HepG2 (cell line): Measurements from ENCODE around the gene LBX2. TPM values are rescaled to one million over a fixed set of nuclear protein-coding genes. Genes with fewer than 3 reads are reported as not detected.

Experiments
- AHDC1 ChIP-seq: sonication (generic); formaldehyde crosslinking; IDR thresholded peaks from 2 replicates; pipeline ENCODE4 v1.5.1; 2020; ENCODE audit warnings: mild to moderate bottlenecking, missing genetic modification reagents, borderline replicate concordance
- GRHL1 ChIP-seq: sonication (generic); formaldehyde crosslinking; conservative IDR thresholded peaks from 2 replicates; pipeline ENCODE4 v1.8.0; 2022; ENCODE audit warnings: missing genetic modification reagents
- HNF4A ChIP-seq: sonication (generic); formaldehyde crosslinking; IDR thresholded peaks from 2 replicates; pipeline ENCODE4 v1.4.0; 2020; ENCODE audit warnings: missing genetic modification reagents
- MAFF ChIP-seq: IDR thresholded peaks from 2 replicates; pipeline ENCODE4 v1.6.1; 2011; ENCODE audit warnings: low read depth, low read length, improper control_type of control experiment
- MEF2D ChIP-seq: sonication (generic); formaldehyde crosslinking; IDR thresholded peaks from 2 replicates; pipeline ENCODE4 v1.5.1; 2020; ENCODE audit warnings: mild to moderate bottlenecking, missing genetic modification reagents
- MLX ChIP-seq: IDR thresholded peaks from 2 replicates; pipeline ENCODE4 v1.6.1; 2016
- PHF20 ChIP-seq: sonication (generic); formaldehyde crosslinking; IDR thresholded peaks from 2 replicates; pipeline ENCODE4 v1.5.0; 2020; ENCODE audit warnings: mild to moderate bottlenecking, missing genetic modification reagents
- RFX3 ChIP-seq: IDR thresholded peaks from 2 replicates; pipeline ENCODE4 v1.6.1; 2016; ENCODE audit warnings: missing biosample characterization, missing genetic modification reagents
- ZBED4 ChIP-seq: sonication (generic); formaldehyde crosslinking; IDR thresholded peaks from 2 replicates; pipeline ENCODE4 v1.4.0; 2020; ENCODE audit warnings: missing genetic modification reagents, borderline replicate concordance
- ZFY ChIP-seq: sonication (generic); formaldehyde crosslinking; IDR thresholded peaks from 2 replicates; pipeline ENCODE4 v1.4.0; 2020; ENCODE audit warnings: missing genetic modification reagents
- ZNF724P ChIP-seq: sonication (generic); formaldehyde crosslinking; IDR thresholded peaks from 2 replicates; pipeline ENCODE4 v1.8.0; 2022; ENCODE audit warnings: missing genetic modification reagents, borderline replicate concordance
- polyA plus RNA-seq, 8 experiments: library from polyadenylated mRNA; depleted of rRNA in 3 of 8; stranded (reverse) in 7 of 8; unstranded in 1 of 8; fragments of >200 nt; fragmentation: Illumina TruSeq in 4 of 8; extraction: Trizol in 4 of 8; gene quantifications; 2 replicates each; pipeline versions ENCODE4 v1.2.1 to v1.2.3, GENCODE V29; 2011 to 2016; ENCODE audit warnings: low read depth in 4 of 8, missing spikeins in 1 of 8, mixed read lengths in 1 of 8; ENCODE audit not compliant: insufficient read depth in 1 of 8
- total RNA-seq, 5 experiments: library from RNA; depleted of rRNA; stranded (reverse); fragments of >200 nt; fragmentation: Illumina TruSeq; extraction: Trizol; gene quantifications; 2 replicates each; pipeline ENCODE4 v1.2.3, GENCODE V29; 2016; ENCODE audit warnings: low read depth in 1 of 5

LBX2 gene
- total and polyA plus RNA-seq, 2 of the 13 experiments (the other 11 are each of a cell fraction or from before 2014, with no cell fraction given), result 6.4 to 8.1 TPM

- TF ChIP-seq ZFY (CRISPR knock-in tag) (peak; percentile 48; the same call in 1 of the 2 replicates), AHDC1 (CRISPR knock-in tag) (no peak; the same call in 1 of the 2 replicates), ZBED4 (peak; percentile 50; the same call in 1 of the 2 replicates), HNF4A (CRISPR knock-in tag) (peak; percentile 87), PHF20 (CRISPR knock-in tag) (0 out of 2 replicates have a peak, but pooled peaks have one; percentile 22), RFX3 (no peak), MLX (CRISPR knock-in tag) (peak; percentile 84; the same call in 1 of the 2 replicates), GRHL1 (CRISPR knock-in tag) (no peak), MAFF (0 out of 2 replicates have a peak, but pooled peaks have one; percentile 14), MEF2D (CRISPR knock-in tag) (peak; percentile 64; the same call in 1 of the 2 replicates), ZNF724P (CRISPR knock-in tag) (no peak)
Measured at GRCh38 chr2:74525717-74526648, 26.6 kb upstream of the LBX2 start, which contains the start of gene DQX1 (continued).
